Astrocyte of the cerebellum (primary cell): ENCODE data around the gene UPK3A.
"Not testable (repeated sequence)": the region's sequence is repeated elsewhere in the genome, so short reads cannot be mapped to it uniquely, and the experiment has no call there.

Source experiments
- DNase-seq: peaks from one replicate; pipeline ENCODE4 v3.0.0-alpha.2; 2011; ENCODE audit warnings: low read depth
- H3K4me3 ChIP-seq: 2 replicates; pipeline ENCODE4 v1.5.1; 2011; ENCODE audit warnings: mild to moderate bottlenecking, low read depth, low read length, moderate library complexity
- in situ Hi-C: cut with HindIII; loops from 2 replicates; pipeline ENCODE4 v1.10.0; 2017; ENCODE audit warnings: low sequenced_read_pairs
- TF ChIP-seq, protein P1 (sequence below): IDR thresholded peaks from 2 replicates; pipeline ENCODE4 v1.5.1; 2012; ENCODE audit warnings: low read length, low read depth, moderate library complexity, mild to moderate bottlenecking; ENCODE audit errors: missing control alignments

UPK3A gene

DNA sequence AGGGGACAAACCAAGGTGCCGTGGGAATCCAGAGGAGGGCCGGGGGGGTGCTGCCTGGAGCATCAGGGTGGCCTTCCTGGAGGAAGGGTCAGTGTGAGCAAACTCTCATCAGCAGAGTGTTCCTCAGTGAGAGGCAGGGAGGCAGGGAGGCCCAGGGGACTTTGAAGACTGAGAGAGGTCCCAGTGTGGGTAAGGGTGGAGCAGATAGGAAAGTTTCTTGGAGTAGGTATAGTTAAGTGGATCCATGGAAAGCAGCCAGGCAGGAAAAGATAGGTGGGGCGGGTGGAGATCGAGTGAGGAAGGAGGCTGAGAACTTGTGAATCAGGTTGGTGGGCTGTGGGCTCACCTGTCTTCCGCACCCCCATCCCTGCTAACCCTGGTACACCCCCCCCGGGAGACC is 9.3 kb downstream of the UPK3A start:
- in situ Hi-C loops = no loop called here
- no peak for DNase-seq
- no peak overlapping the region for H3K4me3 ChIP-seq
- TF ChIP-seq, protein P1, sequence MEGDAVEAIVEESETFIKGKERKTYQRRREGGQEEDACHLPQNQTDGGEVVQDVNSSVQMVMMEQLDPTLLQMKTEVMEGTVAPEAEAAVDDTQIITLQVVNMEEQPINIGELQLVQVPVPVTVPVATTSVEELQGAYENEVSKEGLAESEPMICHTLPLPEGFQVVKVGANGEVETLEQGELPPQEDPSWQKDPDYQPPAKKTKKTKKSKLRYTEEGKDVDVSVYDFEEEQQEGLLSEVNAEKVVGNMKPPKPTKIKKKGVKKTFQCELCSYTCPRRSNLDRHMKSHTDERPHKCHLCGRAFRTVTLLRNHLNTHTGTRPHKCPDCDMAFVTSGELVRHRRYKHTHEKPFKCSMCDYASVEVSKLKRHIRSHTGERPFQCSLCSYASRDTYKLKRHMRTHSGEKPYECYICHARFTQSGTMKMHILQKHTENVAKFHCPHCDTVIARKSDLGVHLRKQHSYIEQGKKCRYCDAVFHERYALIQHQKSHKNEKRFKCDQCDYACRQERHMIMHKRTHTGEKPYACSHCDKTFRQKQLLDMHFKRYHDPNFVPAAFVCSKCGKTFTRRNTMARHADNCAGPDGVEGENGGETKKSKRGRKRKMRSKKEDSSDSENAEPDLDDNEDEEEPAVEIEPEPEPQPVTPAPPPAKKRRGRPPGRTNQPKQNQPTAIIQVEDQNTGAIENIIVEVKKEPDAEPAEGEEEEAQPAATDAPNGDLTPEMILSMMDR = no peak

DNA sequence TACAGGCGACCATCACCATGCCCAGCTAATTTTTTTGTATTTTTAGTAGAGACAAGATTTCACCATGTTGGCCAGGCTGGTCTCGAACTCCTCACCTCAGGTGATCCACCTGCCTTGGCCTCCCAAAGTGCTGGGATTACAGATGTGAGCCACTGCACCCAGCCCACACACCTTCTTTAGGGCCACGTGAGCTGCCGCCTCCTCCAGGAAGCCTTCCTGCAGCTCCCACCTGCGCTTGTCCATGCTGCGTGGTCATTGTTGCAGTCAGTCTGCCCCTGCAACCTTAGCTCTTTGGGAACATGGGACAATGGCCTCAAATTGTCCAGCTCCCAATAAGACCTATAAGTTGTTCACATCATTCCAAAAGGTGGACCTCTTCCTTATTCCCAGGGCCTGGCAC is 10.3 kb downstream of the UPK3A start:
- DNase-seq, H3K4me3 ChIP-seq, in situ Hi-C loops: not testable (repeated sequence)

DNA sequence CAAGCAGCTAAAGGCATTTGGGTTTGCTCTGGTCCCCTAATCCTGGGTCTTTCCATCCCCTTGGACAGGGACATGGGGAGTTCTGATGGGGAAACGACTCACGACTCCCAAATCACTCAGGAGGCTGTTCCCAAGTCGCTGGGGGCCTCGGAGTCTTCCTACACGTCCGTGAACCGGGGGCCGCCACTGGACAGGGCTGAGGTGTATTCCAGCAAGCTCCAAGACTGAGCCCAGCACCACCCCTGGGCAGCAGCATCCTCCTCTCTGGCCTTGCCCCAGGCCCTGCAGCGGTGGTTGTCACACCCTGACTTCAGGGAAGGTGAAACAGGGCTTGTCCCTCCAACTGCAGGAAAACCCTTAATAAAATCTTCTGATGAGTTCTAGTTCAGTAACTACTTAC is 10.7 kb downstream of the UPK3A start:
- DNase-seq = no peak
- no peak overlapping the region for H3K4me3 ChIP-seq
- TF ChIP-seq, protein P1 = no peak
- in situ Hi-C loops = no loop called here

DNA sequence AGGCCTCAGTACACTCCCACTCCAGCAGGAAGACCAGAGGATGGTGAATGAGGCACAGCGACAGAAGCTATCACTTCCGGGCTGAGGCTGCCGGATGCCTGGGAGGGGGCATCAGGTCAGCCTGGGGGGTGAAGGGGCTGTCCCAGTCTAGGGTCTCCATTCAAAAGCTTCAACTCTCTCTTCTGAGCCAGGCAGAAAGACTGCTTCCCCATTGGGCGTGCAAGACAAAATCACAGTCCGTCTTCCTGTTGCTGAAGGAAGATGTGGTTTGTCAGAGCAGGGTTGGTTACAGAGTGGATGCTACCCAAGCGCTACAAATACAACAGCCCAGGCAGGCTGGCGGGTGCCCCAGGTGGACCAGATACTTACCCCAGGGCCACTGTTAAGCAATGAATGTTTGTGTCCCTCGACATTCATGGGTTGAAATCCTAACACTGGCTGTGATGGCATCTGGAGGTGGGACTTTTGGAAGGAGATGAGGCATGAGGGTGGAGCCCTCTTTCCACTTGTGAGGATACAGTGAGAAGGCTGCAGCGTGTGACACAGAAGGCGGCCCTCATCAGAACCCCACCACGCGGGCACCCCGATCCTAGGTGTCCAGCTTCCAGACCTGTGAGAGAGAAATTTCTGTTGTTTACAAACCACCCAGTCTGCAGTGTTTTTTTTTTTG is 12.0 kb downstream of the UPK3A start:
- TF ChIP-seq, protein P1 = no peak
- DNase-seq = no peak
- in situ Hi-C loops = no loop called here
- no peak overlapping the region for H3K4me3 ChIP-seq

DNA sequence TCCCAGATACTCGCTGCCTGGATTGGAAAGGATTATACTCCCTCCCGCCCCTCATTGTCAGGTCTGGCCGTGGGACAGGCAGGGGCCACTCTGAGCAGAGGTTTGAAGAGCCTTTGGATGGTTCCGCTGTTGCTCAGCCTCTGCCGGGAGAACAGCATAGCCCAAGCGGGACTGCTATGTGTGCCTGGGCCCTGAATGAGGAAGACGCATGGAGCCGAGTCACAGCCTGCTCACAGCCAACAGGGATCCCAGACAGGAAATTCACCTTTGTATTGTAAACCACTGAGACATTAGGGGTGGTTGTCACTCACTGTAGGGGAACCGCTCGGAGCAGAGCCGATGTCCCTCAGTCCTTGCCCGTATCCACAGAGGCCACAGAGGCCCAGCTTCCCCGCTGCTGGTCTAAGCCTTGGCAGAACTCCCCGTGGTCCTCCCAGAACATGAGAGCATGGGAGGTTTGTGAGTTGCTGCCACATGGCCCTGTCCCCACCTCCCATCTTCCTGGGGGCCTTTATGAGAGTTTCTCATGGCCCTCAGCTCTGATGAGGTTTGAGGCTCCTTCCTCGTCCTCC is 14.3 kb downstream of the UPK3A start:
- in situ Hi-C loops = no loop called here
- TF ChIP-seq, protein P1 = no peak
- no peak overlapping the region for H3K4me3 ChIP-seq
- DNase-seq = no peak

DNA sequence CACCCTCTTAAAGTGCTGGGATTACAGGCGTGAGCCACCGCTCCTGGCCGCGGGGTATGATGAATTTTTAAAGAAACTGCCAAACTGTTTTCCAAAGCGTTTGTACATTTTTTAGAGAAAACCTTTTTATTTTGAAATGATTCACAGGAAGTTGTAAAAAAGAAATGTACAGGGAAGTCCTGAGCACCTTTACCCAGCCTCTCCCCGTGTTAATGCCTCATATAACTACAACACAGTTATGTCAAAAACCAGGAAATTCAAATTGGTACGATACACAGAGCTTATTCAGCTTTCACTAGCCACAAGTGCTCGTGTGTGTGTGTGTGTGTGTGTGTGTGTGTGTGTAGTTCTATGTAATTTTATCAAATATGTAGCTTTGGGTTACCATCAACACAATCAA is 18.0 kb downstream of the UPK3A start:
- no peak for DNase-seq
- TF ChIP-seq, protein P1 = no peak
- no peak overlapping the region for H3K4me3 ChIP-seq
- in situ Hi-C loops = no loop called here

DNA sequence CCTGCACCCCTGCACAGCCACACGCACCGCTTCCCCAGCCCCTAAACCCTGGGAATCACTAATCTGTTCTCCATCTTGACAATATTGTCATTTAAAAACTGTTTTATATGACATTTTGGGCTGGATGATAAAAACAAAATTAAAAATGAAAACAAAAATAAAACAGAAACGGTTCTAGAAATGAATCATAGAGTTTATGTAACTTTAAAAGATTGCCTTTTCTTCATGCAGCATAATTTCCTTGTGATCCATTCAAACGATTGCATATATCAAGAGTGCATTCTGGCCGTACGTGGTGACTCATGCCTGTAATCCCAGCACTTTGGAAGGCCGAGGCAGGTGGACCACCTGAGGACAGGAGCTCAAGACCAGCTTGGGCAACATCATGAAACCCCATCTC is 18.4 kb downstream of the UPK3A start:
- TF ChIP-seq, protein P1 = no peak
- no peak overlapping the region for H3K4me3 ChIP-seq
- DNase-seq = no peak
- in situ Hi-C loops = no loop called here
